Stomach (tissue), 9 donors: ENCODE results near the gene NR2F1. TPM values are rescaled to one million over a fixed set of nuclear protein-coding genes. Genes with fewer than 3 reads are reported as not detected.

ENCODE experiments used
- DNase-seq, 2 donors: peaks; one replicate each; pipeline versions ENCODE4 v3.0.0 to v3.0.0-alpha.2; 2013 to 2019
- H3K27ac ChIP-seq, 5 donors: fragments of 200-600 bp in 4 of 5; sonication (generic) in 4 of 5; one replicate each; pipeline ENCODE4 v1.5.1; 2013 to 2019; ENCODE audit warnings: mild to moderate bottlenecking in 1 of 5, moderate library complexity in 1 of 5
- H3K27me3 ChIP-seq, 3 donors: fragments of 200-600 bp; sonication (generic); one replicate each; pipeline ENCODE4 v1.5.1; 2017 to 2019; ENCODE audit warnings: mixed run types in 1 of 3
- H3K36me3 ChIP-seq, 4 donors: fragments of 200-600 bp; sonication (generic); 1 replicate in 3 of 4; 2 replicates in 1 of 4; pipeline ENCODE4 v1.5.1; 2016 to 2019
- H3K4me1 ChIP-seq, 4 donors: fragments of 200-600 bp; sonication (generic); one replicate each; pipeline ENCODE4 v1.5.1; 2016 to 2019
- H3K4me3 ChIP-seq, 4 donors: fragments of 200-600 bp; sonication (generic) in 3 of 4; one replicate each; pipeline ENCODE4 v1.5.1; 2016 to 2019; ENCODE audit warnings: mild to moderate bottlenecking in 1 of 4
- H3K9me3 ChIP-seq, 4 donors: fragments of 200-600 bp; sonication (generic); one replicate each; pipeline ENCODE4 v1.5.1; 2016 to 2019
- CTCF ChIP-seq, 7 experiments: fragments of 450-650 bp in 4 of 7; fragments of 200-600 bp in 3 of 7; sonication (generic) in 3 of 7; IDR thresholded peaks; one replicate each; pipeline ENCODE4 v1.5.1; 2016 to 2019; ENCODE audit warnings: antibody characterized with exemption in 7 of 7, control low read depth in 2 of 7, mild to moderate bottlenecking in 1 of 7
- EP300 ChIP-seq: sonication (generic); formaldehyde crosslinking; IDR thresholded peaks from one replicate; pipeline ENCODE4 v1.6.1; 2017; ENCODE audit warnings: antibody characterized with exemption
- POLR2A ChIP-seq, 4 donors: fragments of 450-650 bp; IDR thresholded peaks; one replicate each; pipeline ENCODE4 v1.6.1; 2016; ENCODE audit warnings: antibody characterized with exemption in 4 of 4, control low read depth in 2 of 4, mild to moderate bottlenecking in 1 of 4, moderate library complexity in 1 of 4
- POLR2AphosphoS5 ChIP-seq, 3 donors: sonication (generic); formaldehyde crosslinking; IDR thresholded peaks; one replicate each; pipeline ENCODE4 v1.6.1; 2016; ENCODE audit warnings: antibody characterized with exemption in 3 of 3
- WGBS, 5 donors: extraction: QIAGEN DNeasy Blood & Tissue Kit in 3 of 5; methylation state at CpG; one replicate each; pipeline versions ENCODE4 v1.1.5 to v1.1.7; 2013 to 2018; 5-methylcytosine and 5-hydroxymethylcytosine counted together
- intact Hi-C: fragments of 100-400 bp; cut with DNase I; formaldehyde crosslinking; loops from one replicate; pipeline ENCODE4 v1.15.1; 2023; ENCODE audit warnings: low total_unique reads
- polyA plus RNA-seq, 3 donors: library from polyadenylated mRNA; stranded (reverse); fragments of 200-250 nt; gene quantifications; one replicate each; pipeline ENCODE4 v1.2.3, GENCODE V29; 2013
- total RNA-seq, 5 donors: library from RNA; depleted of rRNA; stranded (reverse); fragments of >200 nt; gene quantifications; one replicate each; pipeline versions ENCODE4 v1.1.0 to v1.2.3, GENCODE V29; 2014 to 2016
- donor health status: healthy with polysubstance abuse.
- donor health status: Bipolar disorder and iron deficiency.
- donor health status: healthy.

NR2F1 gene
- total and polyA plus RNA-seq, 8 donors, result 0.87 to 115 (median 22.4) TPM

- no peak for DNase-seq
- 68 to 86% (median 80%) methylated on average over 1 of the region's 1 CpG for WGBS, 5 donors
- no peak for TF ChIP-seq EP300
- TF ChIP-seq POLR2AphosphoS5 (IDR thresholded peaks at IDR 0.05), result no peak
- no peak for TF ChIP-seq CTCF (IDR thresholded peaks at IDR 0.05)
- no peak for TF ChIP-seq POLR2A (IDR thresholded peaks at IDR 0.05)
- Histone ChIP-seq H3K4me3 (no peak overlapping the region), H3K9me3 (no peaks in the 10 kb centered on the region), H3K36me3 (no peaks in the 10 kb centered on the region), H3K27me3 (no peaks in the 10 kb centered on the region), H3K27ac (no peak overlapping the region), H3K4me1 (no peaks in the 10 kb centered on the region)
- intact Hi-C loops, result no loop called here
These were observed 53.8 kb downstream of the NR2F1 start for GRCh38 chr5:93636837-93637236.

- intact Hi-C loops, result no loop called here
- WGBS, 5 donors, result 70 to 78% (median 72%) methylated on average over 2 of the region's 2 CpGs
These were observed 54.7 kb downstream of the NR2F1 start for GRCh38 chr5:93637697-93638096.

GRCh38 chr5:93642526-93642925, 59.5 kb downstream of the NR2F1 start:
- 97 to 100% (median 100%) methylated on average over 3 of the region's 3 CpGs for WGBS, 5 donors
- intact Hi-C loops, result no loop called here
- DNase-seq, result no peak
- Histone ChIP-seq H3K4me3 (no peak overlapping the region), H3K4me1 (no peaks in the 10 kb centered on the region), H3K27me3 (no peaks in the 10 kb centered on the region), H3K9me3 (no peaks in the 10 kb centered on the region), H3K36me3 (no peaks in the 10 kb centered on the region), H3K27ac (no peak overlapping the region)
- no peak for TF ChIP-seq POLR2A (IDR thresholded peaks at IDR 0.05)
- TF ChIP-seq POLR2AphosphoS5 (IDR thresholded peaks at IDR 0.05), result no peak
- TF ChIP-seq EP300, result no peak
- TF ChIP-seq CTCF (IDR thresholded peaks at IDR 0.05), result no peak

More at GRCh38 chr5:93637697-93638096, 54.7 kb downstream of the NR2F1 start:
- no peak for DNase-seq
- Histone ChIP-seq H3K9me3 (no peaks in the 10 kb centered on the region), H3K27ac (no peak overlapping the region), H3K36me3 (no peaks in the 10 kb centered on the region), H3K4me1 (no peaks in the 10 kb centered on the region), H3K27me3 (no peaks in the 10 kb centered on the region), H3K4me3 (no peak overlapping the region)
- TF ChIP-seq POLR2AphosphoS5 (IDR thresholded peaks at IDR 0.05) (no peak), CTCF (IDR thresholded peaks at IDR 0.05) (no peak)

Other genes with a start within 250 kb of the NR2F1 start
- 10 to 100 TPM in 4 of 5 donors, 1 to 10 TPM in 1; 4.3 to 40.8 (median 15.8) TPM for gene NR2F1-AS1, start 2.0 kb upstream of the NR2F1 start, total RNA-seq
- gene NR2F1-AS1, start 2.0 kb upstream of the NR2F1 start, polyA plus RNA-seq, result 10 to 100 TPM in 2 of 3 donors, 1 to 10 TPM in 1; 9.7 to 19.6 (median 12.7) TPM
- 1 to 10 TPM; 2.3 to 8.3 (median 4.0) TPM for gene POU5F2, start 158.4 kb downstream of the NR2F1 start, total RNA-seq
- gene POU5F2, start 158.4 kb downstream of the NR2F1 start, polyA plus RNA-seq, result under 1 TPM in 2 of 3 donors, not detected in 1; 0.03 to 0.06 TPM